K562 (cell line): ENCODE data around the gene R3HDM2. TPM values are rescaled to one million over a fixed set of nuclear protein-coding genes. Genes with fewer than 3 reads are reported as not detected.

Source experiments
- ATF7 ChIP-seq: fragments of 450-650 bp; IDR thresholded peaks from 2 replicates; pipeline ENCODE4 v1.7.1; 2014; ENCODE audit warnings: mild to moderate bottlenecking, moderate library complexity
- C11orf30 ChIP-seq: fragments of 450-650 bp; IDR thresholded peaks from 2 replicates; pipeline ENCODE4 v1.6.1; 2016; ENCODE audit warnings: low read depth, mild to moderate bottlenecking
- EHMT2 ChIP-seq: fragments of 450-650 bp; IDR thresholded peaks from 2 replicates; pipeline ENCODE4 v1.6.1; 2018; ENCODE audit warnings: antibody characterized with exemption
- FOS ChIP-seq: IDR thresholded peaks from 3 replicates; pipeline ENCODE4 v1.6.1; 2011; ENCODE audit not compliant: insufficient read length; ENCODE audit errors: extremely low read depth
- MIER1 ChIP-seq: fragments of 450-650 bp; IDR thresholded peaks from 2 replicates; pipeline ENCODE4 v1.6.1; 2016; ENCODE audit warnings: antibody characterized with exemption, mild to moderate bottlenecking, low read depth
- MYBL2 ChIP-seq, 2 experiments: fragments of 450-650 bp in 1 of 2; sonication (generic) in 1 of 2; formaldehyde crosslinking in 1 of 2; IDR thresholded peaks; 2 replicates each; pipeline versions ENCODE4 v1.6.1 to v1.8.1; 2017 to 2022; ENCODE audit warnings: borderline replicate concordance in 1 of 2, inconsistent platforms in 1 of 2, low read depth in 1 of 2, mild to moderate bottlenecking in 1 of 2, missing genetic modification reagents in 1 of 2, moderate library complexity in 1 of 2
- PCBP1 ChIP-seq: fragments of 200-400 bp; formaldehyde crosslinking; IDR thresholded peaks from 2 replicates; pipeline ENCODE4 v1.6.1; 2018; ENCODE audit warnings: mild to moderate bottlenecking, low read depth, low read length; ENCODE audit not compliant: poor library complexity, severe bottlenecking
- RBBP5 ChIP-seq: fragments of 200-600 bp; sonication (generic); IDR thresholded peaks from 2 replicates; pipeline ENCODE4 v1.6.1; 2012; ENCODE audit warnings: borderline replicate concordance, mild to moderate bottlenecking, low read length, control low read depth, inconsistent platforms; ENCODE audit not compliant: insufficient read depth, poor library complexity, severe bottlenecking
- RBFOX2 ChIP-seq: fragments of 200-400 bp; formaldehyde crosslinking; IDR thresholded peaks from 2 replicates; pipeline ENCODE4 v1.6.1; 2017; ENCODE audit warnings: low read depth, mild to moderate bottlenecking, low read length, moderate library complexity
- SMC3 ChIP-seq: conservative IDR thresholded peaks from 2 replicates; pipeline ENCODE4 v1.6.1; 2011; ENCODE audit warnings: low read depth, low read length, improper control_type of control experiment; ENCODE audit not compliant: insufficient read depth
- TOE1 ChIP-seq, 2 experiments: fragments of 450-650 bp in 1 of 2; sonication (generic) in 1 of 2; formaldehyde crosslinking in 1 of 2; IDR thresholded peaks; 2 replicates each; pipeline versions ENCODE4 v1.7.1 to v1.8.0; 2016 to 2022; ENCODE audit warnings: borderline replicate concordance in 2 of 2, mild to moderate bottlenecking in 2 of 2, antibody characterized with exemption in 1 of 2, inconsistent platforms in 1 of 2, low read depth in 1 of 2, missing genetic modification reagents in 1 of 2, moderate library complexity in 1 of 2
- ZNF431 ChIP-seq: sonication (generic); formaldehyde crosslinking; IDR thresholded peaks from 2 replicates; pipeline ENCODE4 v1.8.0; 2022; ENCODE audit warnings: mild to moderate bottlenecking, missing genetic modification reagents
- polyA plus RNA-seq, 8 experiments: library from polyadenylated mRNA; depleted of rRNA in 4 of 8; stranded (reverse) in 5 of 8; unstranded in 3 of 8; fragments of >200 nt; fragmentation: Nextera tagmentation in 2 of 8; fragmentation: Illumina TruSeq in 1 of 8; extraction: Ambion mirVana in 2 of 8; extraction: Trizol in 1 of 8; gene quantifications; 2 replicates each; pipeline versions ENCODE4 v1.2.1 to v1.2.3, GENCODE V29; 2011 to 2014; ENCODE audit warnings: inconsistent platforms in 1 of 8, missing spikeins in 1 of 8
- total RNA-seq, 7 experiments: library from RNA; depleted of rRNA in 6 of 7; stranded (reverse); fragments of >200 nt in 6 of 7; fragmentation: Illumina TruSeq in 2 of 7; extraction: Trizol in 2 of 7; gene quantifications; 2 replicates each; pipeline versions ENCODE4 v1.2.1 to v1.2.3, GENCODE V29; 2011 to 2021; ENCODE audit warnings: low replicate concordance in 1 of 7
- TF ChIP-seq, protein P1 (sequence below), 3 experiments: IDR thresholded peaks in 2 of 3; conservative IDR thresholded peaks in 1 of 3; 2 replicates each; pipeline ENCODE4 v1.5.1; 2011 to 2012; ENCODE audit warnings: low read length in 3 of 3, mild to moderate bottlenecking in 3 of 3, control low read depth in 2 of 3, improper control_type of control experiment in 1 of 3, inconsistent platforms in 1 of 3, low read depth in 1 of 3, mixed read lengths in 1 of 3, moderate library complexity in 1 of 3; ENCODE audit not compliant: insufficient read depth in 2 of 3
- TF ChIP-seq, protein P2 (sequence below): sonication (generic); formaldehyde crosslinking; IDR thresholded peaks from 2 replicates; pipeline ENCODE4 v1.8.0; 2022; ENCODE audit warnings: mild to moderate bottlenecking, missing genetic modification reagents
- TF ChIP-seq, protein P3 (sequence below), 2 experiments: IDR thresholded peaks; 2 replicates each; pipeline ENCODE4 v1.6.1; 2012; ENCODE audit warnings: improper control_type of control experiment in 2 of 2, low read depth in 2 of 2, low read length in 2 of 2, borderline replicate concordance in 1 of 2
- TF ChIP-seq, protein P4 (sequence below), 2 experiments: fragments of 250-450 bp in 1 of 2; fragments of 450-650 bp in 1 of 2; sonication (Bioruptor Pico) in 1 of 2; IDR thresholded peaks; 2 replicates each; pipeline versions ENCODE4 v1.6.1 to v1.8.0; 2016 to 2021; ENCODE audit warnings: mild to moderate bottlenecking in 2 of 2, moderate library complexity in 2 of 2, missing compliant biosample characterization in 1 of 2, missing genetic modification characterization in 1 of 2

The R3HDM2 gene
- total and polyA plus RNA-seq, 9 of the 15 experiments (the other 6 are each of a cell fraction or from before 2014, with no cell fraction given), result 3.3 to 18.8 (median 9.0) TPM

DNA sequence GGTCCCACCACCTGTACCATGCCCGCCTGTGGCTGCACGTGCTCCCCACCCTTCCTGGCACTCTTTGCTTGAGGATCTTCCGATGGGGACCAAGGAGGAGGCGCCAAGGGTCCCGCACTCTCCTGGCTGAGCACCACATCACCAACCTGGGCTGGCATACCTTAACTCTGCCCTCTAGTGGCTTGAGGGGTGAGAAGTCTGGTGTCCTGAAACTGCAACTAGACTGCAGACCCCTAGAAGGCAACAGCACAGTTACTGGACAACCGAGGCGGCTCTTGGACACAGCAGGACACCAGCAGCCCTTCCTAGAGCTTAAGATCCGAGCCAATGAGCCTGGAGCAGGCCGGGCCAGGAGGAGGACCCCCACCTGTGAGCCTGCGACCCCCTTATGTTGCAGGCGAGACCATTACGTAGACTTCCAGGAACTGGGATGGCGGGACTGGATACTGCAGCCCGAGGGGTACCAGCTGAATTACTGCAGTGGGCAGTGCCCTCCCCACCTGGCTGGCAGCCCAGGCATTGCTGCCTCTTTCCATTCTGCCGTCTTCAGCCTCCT lies 25.4 kb upstream of the R3HDM2 start (continued):
- TF ChIP-seq, protein P1, sequence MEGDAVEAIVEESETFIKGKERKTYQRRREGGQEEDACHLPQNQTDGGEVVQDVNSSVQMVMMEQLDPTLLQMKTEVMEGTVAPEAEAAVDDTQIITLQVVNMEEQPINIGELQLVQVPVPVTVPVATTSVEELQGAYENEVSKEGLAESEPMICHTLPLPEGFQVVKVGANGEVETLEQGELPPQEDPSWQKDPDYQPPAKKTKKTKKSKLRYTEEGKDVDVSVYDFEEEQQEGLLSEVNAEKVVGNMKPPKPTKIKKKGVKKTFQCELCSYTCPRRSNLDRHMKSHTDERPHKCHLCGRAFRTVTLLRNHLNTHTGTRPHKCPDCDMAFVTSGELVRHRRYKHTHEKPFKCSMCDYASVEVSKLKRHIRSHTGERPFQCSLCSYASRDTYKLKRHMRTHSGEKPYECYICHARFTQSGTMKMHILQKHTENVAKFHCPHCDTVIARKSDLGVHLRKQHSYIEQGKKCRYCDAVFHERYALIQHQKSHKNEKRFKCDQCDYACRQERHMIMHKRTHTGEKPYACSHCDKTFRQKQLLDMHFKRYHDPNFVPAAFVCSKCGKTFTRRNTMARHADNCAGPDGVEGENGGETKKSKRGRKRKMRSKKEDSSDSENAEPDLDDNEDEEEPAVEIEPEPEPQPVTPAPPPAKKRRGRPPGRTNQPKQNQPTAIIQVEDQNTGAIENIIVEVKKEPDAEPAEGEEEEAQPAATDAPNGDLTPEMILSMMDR (IDR thresholded peaks at IDR 0.05 in 2 of 3, conservative IDR thresholded peaks at IDR 0.05 in 1 of 3; ENCODE audit: insufficient read depth in 2 of 3, low read depth in 1 of 3, low read length in 3 of 3), result peak; percentile 81 to 92 (median 88)
- TF ChIP-seq SMC3 (peak; percentile 36; the same call in 1 of the 2 replicates), ZNF431 (0 out of 2 replicates have a peak, but pooled peaks have one; percentile 34), MIER1 (no peak), EHMT2 (no peak), MYBL2 (IDR thresholded peaks at IDR 0.05; ENCODE audit: low read depth) (no peak), MYBL2 (CRISPR knock-in tag; IDR thresholded peaks at IDR 0.05; ENCODE audit: borderline replicate concordance) (no peak), ATF7 (peak; percentile 42; the same call in 1 of the 2 replicates), TOE1 (IDR thresholded peaks at IDR 0.05; ENCODE audit: borderline replicate concordance) (no peak), TOE1 (CRISPR knock-in tag; IDR thresholded peaks at IDR 0.05; ENCODE audit: borderline replicate concordance, low read depth) (no peak), RBFOX2 (peak; percentile 76), FOS (no peak), PCBP1 (no peak), C11orf30 (no peak), RBBP5 (no peak)
- TF ChIP-seq, protein P2, sequence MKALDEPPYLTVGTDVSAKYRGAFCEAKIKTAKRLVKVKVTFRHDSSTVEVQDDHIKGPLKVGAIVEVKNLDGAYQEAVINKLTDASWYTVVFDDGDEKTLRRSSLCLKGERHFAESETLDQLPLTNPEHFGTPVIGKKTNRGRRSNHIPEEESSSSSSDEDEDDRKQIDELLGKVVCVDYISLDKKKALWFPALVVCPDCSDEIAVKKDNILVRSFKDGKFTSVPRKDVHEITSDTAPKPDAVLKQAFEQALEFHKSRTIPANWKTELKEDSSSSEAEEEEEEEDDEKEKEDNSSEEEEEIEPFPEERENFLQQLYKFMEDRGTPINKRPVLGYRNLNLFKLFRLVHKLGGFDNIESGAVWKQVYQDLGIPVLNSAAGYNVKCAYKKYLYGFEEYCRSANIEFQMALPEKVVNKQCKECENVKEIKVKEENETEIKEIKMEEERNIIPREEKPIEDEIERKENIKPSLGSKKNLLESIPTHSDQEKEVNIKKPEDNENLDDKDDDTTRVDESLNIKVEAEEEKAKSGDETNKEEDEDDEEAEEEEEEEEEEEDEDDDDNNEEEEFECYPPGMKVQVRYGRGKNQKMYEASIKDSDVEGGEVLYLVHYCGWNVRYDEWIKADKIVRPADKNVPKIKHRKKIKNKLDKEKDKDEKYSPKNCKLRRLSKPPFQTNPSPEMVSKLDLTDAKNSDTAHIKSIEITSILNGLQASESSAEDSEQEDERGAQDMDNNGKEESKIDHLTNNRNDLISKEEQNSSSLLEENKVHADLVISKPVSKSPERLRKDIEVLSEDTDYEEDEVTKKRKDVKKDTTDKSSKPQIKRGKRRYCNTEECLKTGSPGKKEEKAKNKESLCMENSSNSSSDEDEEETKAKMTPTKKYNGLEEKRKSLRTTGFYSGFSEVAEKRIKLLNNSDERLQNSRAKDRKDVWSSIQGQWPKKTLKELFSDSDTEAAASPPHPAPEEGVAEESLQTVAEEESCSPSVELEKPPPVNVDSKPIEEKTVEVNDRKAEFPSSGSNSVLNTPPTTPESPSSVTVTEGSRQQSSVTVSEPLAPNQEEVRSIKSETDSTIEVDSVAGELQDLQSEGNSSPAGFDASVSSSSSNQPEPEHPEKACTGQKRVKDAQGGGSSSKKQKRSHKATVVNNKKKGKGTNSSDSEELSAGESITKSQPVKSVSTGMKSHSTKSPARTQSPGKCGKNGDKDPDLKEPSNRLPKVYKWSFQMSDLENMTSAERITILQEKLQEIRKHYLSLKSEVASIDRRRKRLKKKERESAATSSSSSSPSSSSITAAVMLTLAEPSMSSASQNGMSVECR (CRISPR knock-in tag), result no peak
- TF ChIP-seq, protein P3, sequence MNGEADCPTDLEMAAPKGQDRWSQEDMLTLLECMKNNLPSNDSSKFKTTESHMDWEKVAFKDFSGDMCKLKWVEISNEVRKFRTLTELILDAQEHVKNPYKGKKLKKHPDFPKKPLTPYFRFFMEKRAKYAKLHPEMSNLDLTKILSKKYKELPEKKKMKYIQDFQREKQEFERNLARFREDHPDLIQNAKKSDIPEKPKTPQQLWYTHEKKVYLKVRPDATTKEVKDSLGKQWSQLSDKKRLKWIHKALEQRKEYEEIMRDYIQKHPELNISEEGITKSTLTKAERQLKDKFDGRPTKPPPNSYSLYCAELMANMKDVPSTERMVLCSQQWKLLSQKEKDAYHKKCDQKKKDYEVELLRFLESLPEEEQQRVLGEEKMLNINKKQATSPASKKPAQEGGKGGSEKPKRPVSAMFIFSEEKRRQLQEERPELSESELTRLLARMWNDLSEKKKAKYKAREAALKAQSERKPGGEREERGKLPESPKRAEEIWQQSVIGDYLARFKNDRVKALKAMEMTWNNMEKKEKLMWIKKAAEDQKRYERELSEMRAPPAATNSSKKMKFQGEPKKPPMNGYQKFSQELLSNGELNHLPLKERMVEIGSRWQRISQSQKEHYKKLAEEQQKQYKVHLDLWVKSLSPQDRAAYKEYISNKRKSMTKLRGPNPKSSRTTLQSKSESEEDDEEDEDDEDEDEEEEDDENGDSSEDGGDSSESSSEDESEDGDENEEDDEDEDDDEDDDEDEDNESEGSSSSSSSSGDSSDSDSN (IDR thresholded peaks at IDR 0.05; ENCODE audit: borderline replicate concordance in 1 of 2, low read depth in 2 of 2, low read length in 2 of 2), result peak in 1 of 2 experiments; percentile 58; a peak in 1 of 4 replicates
- TF ChIP-seq, protein P4, sequence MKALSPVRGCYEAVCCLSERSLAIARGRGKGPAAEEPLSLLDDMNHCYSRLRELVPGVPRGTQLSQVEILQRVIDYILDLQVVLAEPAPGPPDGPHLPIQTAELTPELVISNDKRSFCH (CRISPR knock-in tag; IDR thresholded peaks at IDR 0.05), result no peak
- TF ChIP-seq, protein P4 (tag; IDR thresholded peaks at IDR 0.05), result no peak
